Hippocampal formation (tissue), 2 donors: Measurements from ENCODE around the gene CCDC9B.

Experiments used
- DNase-seq, 2 donors: peaks; one replicate each; lab custom pipeline; 2025; lab: John Stamatoyannopoulos, UW

Gene CCDC9B

GRCh38 chr15:40345867-40346578 is 5.3 kb upstream of the CCDC9B start:
- DNase-seq, result no peak

DNA sequence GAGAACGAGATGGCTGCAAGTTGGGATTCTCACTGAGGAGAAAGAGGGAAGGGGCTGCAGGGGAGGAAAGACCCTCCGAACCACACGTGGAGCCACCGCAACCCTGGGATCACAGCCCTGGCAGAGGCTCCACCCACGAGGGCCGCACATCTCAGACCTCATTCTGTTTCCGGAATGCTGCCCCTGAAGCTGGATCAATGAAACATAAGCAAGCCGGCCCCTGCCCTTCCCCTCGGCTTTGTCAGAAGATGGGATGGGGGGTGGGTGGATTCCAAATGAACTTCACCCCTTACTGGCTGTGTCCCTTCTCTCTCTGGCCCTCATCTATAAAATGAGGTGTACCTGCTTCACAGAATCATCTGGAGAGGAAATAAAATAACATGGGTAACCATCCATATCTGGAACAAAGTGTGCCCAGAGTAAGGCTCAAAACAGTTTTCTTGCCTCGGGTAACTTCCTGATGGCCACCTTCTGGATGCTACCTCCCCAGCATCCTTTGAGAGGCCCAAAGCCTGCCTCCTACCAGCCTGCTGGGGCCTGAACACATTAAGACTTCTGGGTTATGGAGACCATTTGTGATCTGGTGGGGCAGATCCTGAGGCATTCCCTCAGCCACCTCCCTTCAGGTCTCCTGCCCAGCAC is 4.6 kb upstream of the CCDC9B start:
- DNase-seq, result no peak

- DNase-seq, result peak; percentile 23 to 57
Measured at GRCh38 chr15:40344631-40345120, 3.9 kb upstream of the CCDC9B start.

DNA sequence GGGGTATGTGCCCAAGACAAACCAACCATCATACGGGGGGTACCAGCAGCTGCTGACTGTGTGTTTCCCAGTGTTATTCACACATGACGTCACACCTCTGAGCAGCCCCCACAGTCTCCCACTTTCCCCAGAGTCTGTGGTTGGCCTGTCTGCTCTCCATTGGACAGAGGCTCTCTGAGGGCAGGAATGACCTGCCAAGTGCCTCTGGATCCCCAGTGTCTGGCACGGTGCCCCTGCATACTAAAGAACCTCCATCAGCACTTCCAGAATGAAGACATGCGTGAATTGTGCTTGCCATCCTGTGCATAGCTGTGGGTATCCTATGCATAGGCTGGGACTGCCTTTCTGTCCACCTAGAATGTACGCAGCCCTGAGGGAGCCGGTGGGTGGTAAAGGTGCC is 3.5 kb upstream of the CCDC9B start:
- DNase-seq, result no peak

- no peak for DNase-seq
Measured at GRCh38 chr15:40343512-40343911, 2.8 kb upstream of the CCDC9B start.

- DNase-seq, result no peak
Measured at GRCh38 chr15:40342416-40343320, 1.9 kb upstream of the CCDC9B start.

- peak in 1 of 2 donors; percentile 69 for DNase-seq
Measured at GRCh38 chr15:40340038-40340739, 550 bp downstream of the CCDC9B start.

- no peak for DNase-seq
Measured at GRCh38 chr15:40339621-40339945, 1.2 kb downstream of the CCDC9B start.

DNA sequence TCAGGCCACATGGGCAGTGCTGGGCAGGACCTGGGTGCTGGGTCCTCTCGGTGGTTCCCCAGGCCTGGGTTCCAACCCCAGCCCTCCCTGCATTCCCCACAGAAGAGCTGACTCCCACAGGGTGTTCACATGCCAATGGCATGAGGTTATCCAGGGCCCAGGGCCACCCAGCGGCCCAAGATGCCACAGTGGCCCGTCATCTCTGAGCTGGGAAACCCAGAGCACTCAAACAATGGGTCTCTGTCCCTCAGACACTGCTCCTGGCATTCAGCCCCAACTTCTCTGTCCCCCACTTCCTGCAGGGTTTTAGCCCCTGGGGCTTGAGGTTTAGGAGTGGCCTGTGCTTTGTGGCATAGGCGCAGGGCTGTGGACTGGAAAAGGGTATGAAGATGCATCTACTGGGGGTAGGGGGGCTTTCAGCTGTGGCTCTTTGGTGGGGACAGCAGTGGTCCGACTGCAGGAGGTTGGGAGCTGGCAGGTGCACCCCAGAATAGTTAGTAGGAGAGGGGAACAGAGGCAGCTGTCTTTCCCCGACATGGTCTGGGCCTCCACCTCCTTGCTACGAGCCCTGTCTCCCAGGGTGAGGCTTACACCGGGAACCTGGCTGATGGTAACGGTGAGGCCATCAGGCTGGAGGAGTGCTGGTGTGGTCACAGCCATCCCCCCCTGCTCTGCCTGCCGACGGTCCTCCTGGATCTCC is 1.7 kb downstream of the CCDC9B start:
- peak; percentile 66 to 69 for DNase-seq

DNA sequence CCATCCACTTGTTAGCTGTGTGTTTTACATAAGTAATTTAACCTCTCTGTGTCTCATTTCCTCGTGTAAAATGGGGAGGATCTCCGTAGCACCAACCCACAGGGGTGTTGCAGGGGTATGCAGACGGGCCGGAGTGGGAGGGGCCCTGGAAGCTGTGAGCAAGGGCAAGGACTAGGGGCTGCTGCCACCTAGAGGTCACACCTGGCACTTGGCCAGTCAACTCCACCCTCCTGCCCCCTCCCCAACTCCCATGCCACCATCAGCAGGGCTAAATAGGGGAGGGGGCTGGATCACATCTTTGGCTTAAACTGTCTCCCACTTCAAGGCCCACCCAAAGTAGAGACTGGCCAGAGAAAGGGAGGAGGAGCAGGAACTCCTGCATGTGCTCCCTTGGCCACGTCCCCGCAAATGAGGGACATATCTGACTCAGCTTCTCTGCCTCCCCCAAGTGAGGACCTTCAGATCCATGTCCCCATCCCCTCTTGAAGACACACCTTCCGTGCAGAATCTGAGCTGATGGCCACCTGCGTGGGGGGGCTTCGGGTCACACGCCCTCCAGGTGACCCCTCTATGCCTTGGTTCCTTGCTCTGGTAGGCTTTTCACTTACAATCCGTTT is 2.6 kb downstream of the CCDC9B start:
- peak in 1 of 2 donors; percentile 30 for DNase-seq

- DNase-seq, result no peak
Measured at GRCh38 chr15:40337597-40337996, 3.1 kb downstream of the CCDC9B start.

GRCh38 chr15:40336744-40337122 is 4.0 kb downstream of the CCDC9B start:
- no peak for DNase-seq

- no peak for DNase-seq
Measured at GRCh38 chr15:40335938-40336743, 4.6 kb downstream of the CCDC9B start.

DNA sequence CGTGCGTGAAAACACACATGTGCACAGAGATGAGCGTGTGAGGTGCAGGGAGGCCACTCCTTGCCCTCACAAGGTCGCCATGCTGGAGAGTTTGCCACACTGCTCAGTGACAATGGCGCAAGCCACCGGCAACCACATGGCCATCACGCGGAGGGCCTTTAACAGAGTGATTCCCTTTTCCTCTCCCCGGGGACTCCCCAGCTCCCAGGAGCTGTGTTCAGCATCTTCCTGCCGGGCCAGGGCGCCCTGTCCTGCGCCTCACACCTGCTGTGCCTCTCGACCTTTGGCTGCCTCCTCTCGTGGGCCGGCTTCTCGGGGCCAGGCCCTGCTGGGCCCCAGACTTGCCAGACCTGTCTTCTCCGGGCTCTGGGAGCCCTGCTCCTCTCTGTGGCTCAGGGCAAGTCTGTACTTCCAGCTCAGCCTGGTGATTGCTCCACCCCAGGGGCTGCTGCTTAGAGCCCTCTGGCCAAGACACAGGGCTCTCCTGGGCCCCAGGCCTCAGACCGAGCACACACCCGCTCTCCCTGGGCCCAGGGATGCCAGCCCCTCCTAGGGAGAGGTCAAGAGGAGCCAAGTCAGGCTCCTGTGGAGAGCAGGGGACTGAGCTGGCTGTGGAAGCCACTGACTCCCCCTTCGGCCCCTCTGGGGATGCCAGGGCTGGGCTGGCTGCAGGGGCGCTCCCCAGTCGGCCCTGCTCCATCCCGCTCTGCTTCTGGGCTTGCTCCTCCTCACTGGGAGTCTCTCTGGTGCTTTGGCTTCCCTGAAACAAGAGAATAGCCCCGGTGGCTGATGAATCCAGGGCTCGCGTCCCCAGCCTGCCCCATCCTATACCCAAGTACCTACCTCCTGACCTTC is 5.6 kb downstream of the CCDC9B start:
- peak in 1 of 2 donors; percentile 13 for DNase-seq

DNA sequence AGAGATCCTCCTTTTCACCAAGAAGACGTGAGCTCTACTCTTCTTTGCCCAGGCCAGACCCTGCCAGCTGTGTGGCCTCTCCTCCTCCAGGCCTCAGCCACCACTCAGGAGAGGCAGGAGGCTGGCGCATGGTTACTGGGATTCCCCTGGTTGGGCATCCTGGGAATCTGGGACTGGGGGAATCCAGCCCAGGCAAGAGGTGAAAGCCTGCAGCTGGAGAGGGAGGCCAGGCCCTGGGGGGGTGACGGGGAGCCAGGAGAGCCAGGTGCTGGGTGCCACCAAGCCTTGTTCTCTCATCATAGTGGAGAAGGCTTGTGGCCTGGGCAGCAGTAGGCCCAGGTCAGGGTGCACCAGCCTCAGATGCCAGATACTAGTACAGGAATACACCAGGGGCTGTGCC is 6.2 kb downstream of the CCDC9B start:
- no peak for DNase-seq

GRCh38 chr15:40333922-40334492 is 6.7 kb downstream of the CCDC9B start:
- peak; percentile 33 to 58 for DNase-seq

- DNase-seq, result no peak
Measured at GRCh38 chr15:40332113-40332781, 8.5 kb downstream of the CCDC9B start.

GRCh38 chr15:40331637-40332036 is 9.1 kb downstream of the CCDC9B start:
- no peak for DNase-seq
